Cerebellar nuclear complex (tissue), 1 donor: ENCODE data around the gene F7.
"Not testable (repeated sequence)": the region's sequence is repeated elsewhere in the genome, so short reads cannot be mapped to it uniquely, and the experiment has no call there.

ENCODE experiments used
- DNase-seq, 2 experiments: peaks; one replicate each; lab custom pipeline; 2025; lab: John Stamatoyannopoulos, UW

F7 gene

GRCh38 chr13:113102302-113102701 lies 3.3 kb upstream of the F7 start:
- not testable (repeated sequence) for DNase-seq

GRCh38 chr13:113102727-113103126 lies 2.9 kb upstream of the F7 start:
- no peak for DNase-seq

GRCh38 chr13:113103646-113104045 lies 1.9 kb upstream of the F7 start:
- no peak for DNase-seq

DNA sequence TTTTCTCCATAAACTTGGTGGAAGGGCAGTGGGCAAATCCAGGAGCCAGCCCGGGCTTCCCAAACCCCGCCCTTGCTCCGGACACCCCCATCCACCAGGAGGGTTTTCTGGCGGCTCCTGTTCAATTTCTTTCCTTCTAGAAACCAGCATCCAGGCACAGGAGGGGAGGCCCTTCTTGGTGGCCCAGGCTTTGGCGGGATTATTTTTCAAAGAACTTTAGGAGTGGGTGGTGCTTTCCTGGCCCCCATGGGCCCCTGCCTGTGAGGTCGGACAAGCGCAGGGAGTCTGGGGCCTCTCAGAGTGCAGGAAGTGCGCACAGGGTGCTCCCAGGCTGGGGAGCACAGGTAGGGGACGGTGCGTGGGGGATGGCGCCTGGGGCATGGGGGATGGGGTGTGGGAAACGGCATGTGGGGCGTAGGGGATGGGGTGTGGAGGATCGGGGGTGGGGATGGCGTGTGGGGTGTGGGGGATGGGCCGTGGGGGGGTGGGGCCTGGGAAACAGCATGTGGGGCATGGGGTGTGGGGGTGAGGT lies 396 bp downstream of the F7 start:
- DNase-seq, result no peak

- DNase-seq, result no peak
These were observed 1.2 kb downstream of the F7 start for GRCh38 chr13:113106711-113107351.

DNA sequence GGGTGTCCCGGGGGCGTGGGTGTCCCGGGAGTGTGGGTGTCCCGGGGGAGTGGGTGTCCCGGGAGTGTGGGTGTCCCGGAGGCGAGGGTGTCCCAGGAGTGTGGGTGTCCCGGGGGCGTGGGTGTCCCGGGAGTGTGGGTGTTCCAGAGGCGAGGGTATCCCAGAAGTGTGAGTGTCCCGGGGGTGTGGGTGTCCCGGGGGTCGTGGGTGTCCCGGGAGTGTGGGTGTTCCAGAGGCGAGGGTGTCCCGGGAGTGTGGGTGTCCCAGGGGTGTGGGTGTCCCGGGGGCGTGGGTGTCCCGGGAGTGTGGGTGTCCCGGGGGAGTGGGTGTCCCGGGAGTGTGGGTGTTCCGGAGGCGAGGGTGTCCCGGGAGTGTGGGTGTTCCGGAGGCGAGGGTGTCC lies 2.9 kb downstream of the F7 start:
- DNase-seq, result not testable (repeated sequence)

- DNase-seq, result no peak
These were observed 3.8 kb downstream of the F7 start for GRCh38 chr13:113109151-113110047.

- DNase-seq, result no peak
These were observed 4.7 kb downstream of the F7 start for GRCh38 chr13:113110048-113110851.

GRCh38 chr13:113110852-113111315 lies 5.3 kb downstream of the F7 start:
- DNase-seq, result no peak

GRCh38 chr13:113111821-113112220 lies 6.2 kb downstream of the F7 start:
- not testable (repeated sequence) for DNase-seq

GRCh38 chr13:113112475-113112874 lies 6.9 kb downstream of the F7 start:
- not testable (repeated sequence) for DNase-seq

DNA sequence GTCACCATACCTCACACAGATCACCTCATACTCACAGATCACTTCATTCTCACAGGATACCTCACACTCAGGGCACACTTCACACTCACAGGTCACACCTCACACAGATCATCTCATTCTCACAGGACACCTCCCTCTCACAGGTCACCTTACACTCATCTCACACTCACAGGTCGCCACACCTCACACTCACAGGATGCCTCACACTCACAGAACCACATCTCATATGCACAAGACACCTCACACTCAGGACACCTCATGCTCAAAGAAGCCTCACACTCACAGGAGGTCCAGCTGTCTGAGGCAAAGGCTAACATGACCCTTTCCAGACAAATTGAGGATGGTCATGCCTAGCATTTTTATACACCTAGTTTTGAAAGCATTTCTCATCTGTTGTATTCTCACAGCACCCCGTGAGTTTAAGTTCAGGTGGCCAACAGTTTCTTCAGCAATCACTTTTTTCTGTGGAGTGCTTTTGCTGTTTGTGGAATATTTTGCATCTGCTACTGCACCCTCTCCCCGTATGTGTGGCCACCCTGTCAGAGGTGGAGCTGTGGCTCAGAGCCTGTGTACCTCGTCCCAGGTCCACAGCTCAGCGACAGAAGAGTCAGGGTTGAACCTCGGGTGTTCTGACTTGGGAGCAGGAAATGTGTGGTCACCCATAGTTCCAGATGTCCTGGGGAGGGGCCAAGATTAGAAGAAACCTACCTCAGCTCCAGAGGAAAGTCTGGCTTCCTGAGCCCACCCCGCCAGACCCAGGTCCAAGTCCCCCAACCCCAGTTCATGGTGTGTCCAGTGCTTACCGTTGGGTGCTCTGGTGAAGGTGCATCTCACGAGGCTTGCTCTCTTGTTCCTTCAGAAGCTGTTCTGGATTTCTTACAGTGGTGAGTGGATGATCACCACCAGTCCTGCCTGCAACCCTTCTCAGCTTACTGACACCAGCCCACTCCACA lies 7.6 kb downstream of the F7 start:
- DNase-seq, result no peak

- DNase-seq, result no peak
These were observed 8.3 kb downstream of the F7 start for GRCh38 chr13:113113846-113114271.

- no peak for DNase-seq
These were observed 9.1 kb downstream of the F7 start for GRCh38 chr13:113114511-113115362.

DNA sequence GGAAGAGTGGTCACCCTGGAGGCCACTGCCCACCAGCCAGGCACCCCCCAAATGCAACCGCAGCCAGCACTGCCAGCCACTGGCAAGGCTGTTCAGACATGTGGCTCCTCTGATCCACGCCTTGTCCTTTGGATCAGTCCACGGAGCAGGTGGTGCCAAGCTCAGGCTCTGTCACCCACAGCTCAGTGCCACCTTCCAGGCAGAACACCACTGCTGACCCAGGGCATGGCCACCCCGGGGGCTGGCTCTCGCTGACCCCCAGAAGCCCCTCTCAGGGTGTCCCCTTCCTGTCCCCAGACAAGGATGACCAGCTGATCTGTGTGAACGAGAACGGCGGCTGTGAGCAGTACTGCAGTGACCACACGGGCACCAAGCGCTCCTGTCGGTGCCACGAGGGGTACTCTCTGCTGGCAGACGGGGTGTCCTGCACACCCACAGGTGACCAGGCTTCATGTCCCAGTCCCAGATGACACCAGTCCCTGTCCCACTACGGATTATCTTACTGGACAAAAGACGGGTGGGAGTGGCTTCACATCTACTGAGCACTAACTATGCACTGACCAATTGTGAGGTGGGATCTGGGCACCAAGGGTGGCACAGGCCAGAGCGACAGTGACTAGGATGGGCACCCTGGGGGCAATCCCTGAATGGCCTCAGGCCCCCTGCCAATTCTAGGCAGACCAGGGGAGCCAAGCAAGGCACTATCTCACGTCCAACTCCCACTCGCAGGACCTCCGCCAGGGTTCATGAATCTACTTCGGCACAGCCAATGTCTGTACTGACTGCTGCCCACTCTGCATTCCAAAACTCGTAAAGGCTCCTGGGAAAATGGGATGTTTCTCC lies 10.0 kb downstream of the F7 start:
- DNase-seq, result no peak

- DNase-seq, result no peak
These were observed 10.7 kb downstream of the F7 start for GRCh38 chr13:113116206-113116800.

DNA sequence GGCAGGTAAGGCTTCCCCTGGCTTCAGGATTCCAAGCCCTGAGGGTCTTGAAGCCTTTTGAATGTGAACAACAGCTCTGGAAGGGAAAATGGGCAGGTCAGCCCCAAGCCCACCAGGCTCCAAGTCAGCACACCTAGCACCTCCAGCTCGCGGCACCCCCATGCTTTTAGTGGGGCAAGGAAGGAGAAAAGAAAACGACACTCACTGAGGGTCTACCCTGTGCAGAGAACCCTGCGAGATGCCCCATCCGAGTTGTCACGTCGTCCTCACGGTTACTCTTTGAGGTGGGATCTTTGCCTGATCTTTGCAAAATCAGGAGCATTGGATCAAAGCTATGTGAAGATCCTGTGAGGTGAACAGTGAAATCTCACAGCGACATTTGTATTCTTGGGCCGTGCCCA lies 11.3 kb downstream of the F7 start:
- no peak for DNase-seq

DNA sequence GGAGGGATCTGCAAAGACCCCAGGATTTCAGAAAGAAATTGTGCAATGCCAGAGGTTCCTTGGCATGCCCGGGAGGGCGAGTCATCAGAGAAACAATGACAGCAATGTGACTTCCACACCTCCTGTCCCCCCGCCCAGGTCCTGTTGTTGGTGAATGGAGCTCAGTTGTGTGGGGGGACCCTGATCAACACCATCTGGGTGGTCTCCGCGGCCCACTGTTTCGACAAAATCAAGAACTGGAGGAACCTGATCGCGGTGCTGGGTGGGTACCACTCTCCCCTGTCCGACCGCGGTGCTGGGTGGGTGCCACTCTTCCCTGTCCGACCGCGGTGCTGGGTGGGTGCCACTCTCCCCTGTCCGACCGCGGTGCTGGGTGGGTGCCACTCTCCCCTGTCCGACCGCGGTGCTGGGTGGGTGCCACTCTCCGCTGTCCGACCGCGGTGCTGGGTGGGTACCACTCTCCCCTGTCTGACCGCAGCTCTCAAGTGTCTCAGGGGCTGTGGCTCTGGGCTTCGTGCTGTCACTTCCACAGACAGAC lies 11.8 kb downstream of the F7 start:
- no peak for DNase-seq
